GM19395 (cell line): ENCODE results near the gene EPS8.

Experiments used
- ATAC-seq: cut with Tn5 transposase; IDR thresholded peaks from one replicate; pipeline ENCODE4 v1.9.1; 2021; ENCODE audit warnings: mild to moderate bottlenecking, moderate library complexity; ENCODE audit not compliant: unreplicated experiment

EPS8 gene

DNA sequence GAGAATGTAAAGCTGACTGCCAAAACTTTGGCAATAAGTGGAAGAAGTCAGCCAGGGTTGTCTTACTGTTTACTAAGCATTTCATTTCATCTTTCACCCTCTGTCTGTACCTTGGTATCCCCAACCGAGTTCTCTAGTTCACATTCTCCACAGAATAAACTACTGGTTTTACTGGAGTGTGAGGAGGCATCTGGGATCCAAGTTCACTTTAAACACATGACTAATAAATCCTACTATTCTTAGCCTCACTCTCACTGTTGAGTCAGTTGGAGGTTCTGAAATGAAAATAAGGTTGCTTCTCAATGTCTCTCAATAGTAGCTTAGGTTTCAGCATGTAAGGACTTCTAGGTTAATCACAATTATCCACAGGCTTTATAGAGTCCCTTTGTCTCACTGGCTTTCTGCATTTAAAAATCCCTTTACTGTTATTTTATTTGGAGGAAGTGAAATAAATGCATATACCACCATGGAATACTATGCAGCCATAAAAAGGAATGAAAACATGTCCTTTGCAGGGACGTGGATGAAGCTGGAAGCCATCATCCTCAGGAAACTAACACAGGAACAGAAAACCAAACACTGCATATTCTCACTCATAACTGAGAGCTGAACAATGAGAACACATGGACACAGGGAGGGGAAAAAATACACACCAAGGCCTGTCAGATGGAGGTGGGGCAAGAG is 95.8 kb downstream of the EPS8 start:
- ATAC-seq = no peak

DNA sequence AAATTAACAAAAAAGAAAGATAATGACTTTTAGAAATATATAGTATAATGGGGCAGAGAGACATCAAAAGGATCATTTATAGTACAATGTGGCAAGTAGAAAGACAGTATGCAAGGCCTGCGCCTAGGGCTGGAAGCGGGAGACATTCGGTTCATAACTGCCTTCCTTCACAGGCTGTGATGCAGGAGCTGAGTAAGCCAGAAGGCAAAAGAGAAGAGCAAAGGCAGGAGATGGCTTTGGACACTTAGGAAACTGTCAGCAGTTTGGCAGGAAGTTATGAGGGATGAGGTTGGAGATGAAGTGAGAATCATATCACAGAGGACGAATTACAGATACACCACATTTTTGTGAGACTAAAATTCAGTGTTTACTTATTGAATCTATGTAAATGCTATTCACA is 97.8 kb downstream of the EPS8 start:
- ATAC-seq = no peak

DNA sequence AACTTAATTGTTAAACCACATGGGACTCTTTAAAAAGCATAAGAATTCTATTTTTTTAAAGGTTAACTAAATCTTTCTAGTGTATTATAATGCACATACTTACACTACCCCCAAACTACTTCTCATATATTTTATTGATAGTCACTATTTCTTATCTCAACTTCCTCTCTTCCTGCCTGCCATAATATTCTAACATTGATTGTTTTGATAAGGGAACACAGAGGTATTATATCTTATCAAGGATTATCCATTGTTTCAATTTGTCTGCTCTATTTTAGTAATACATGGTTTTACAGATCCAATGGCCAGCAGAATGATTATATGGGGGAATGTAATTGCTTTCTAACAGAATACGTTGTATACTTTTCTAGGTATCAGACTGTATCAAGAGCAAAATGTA is 98.9 kb downstream of the EPS8 start:
- ATAC-seq = no peak

DNA sequence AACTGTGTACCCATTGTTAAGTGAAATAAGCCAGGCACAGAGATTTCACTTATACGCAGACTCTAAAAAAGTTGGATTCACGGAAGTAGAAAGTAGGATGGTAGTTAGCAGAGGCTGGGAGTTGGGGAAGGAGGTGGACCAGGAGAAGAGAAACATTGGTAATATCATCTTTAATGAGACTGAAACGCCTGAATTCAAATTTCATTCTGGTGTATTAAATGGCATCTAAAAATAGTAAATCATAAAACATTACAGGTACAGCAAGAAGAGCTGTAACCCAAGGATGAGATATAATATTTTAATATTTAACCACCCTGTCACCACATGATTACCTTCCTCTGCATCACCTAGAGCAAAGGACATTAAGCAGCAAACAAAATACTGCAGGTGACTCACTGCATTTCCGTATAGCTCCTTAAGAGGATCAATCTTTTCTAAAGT is 99.4 kb downstream of the EPS8 start:
- no peak for ATAC-seq

DNA sequence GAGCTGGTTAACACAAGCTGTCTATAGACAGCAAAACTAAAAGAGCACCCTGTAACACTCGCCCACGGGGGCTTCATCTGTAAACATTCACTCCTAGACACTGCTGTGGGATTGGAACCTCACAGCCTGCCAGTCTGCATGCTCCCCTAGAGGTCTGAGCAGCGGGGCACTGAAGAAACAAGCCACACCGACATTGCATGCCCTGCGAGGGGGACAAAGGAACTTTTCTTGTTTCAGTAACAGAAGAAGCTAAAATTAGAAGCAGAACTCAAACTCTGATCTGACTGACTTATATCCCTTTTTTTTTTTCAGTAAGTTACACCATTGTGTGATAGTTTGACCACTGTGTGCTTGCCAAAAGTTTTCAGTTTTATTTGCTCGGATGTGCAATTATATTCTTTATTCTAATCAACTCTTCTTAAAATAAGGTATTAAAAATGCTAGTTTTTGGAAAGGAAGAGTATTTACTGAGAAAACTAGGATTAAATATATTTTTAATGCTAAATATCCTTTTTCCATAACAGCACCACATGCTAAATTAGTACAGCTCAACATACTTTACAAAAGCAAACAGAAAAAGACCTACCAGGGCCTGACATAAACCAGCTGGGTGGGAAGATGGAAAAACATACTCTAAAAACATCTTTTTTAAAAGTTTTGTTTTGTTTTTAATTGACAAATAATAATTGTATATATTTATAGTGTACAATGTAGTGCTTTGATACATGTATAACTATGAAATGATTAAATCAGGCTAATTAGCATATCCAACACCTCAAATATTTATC is 100.2 kb downstream of the EPS8 start:
- no peak for ATAC-seq

DNA sequence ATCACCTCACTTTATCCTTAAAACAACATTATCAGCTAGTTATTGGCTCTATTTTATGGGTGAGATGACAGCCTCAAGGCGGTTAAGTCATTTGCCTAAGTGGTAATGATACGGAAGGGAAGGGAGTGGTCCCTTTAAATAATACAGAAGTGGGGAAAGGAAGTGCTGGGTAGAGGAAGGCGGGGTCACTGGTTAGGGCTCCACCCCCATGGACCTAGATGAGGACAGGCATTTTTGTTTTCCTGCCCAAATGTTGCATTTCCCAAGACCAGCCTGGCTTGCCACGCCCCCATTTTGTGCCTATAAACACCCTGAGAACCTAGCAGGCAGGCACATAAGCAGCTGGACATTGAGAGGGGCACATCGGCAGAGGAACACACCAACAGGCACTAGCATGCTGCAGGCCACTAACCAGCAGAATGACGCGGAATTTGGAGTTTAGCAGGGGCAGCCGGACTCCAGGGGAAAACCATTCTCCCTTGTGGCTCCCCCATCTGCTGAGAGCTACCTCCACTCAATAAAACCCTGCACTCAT is 100.9 kb downstream of the EPS8 start:
- no peak for ATAC-seq

DNA sequence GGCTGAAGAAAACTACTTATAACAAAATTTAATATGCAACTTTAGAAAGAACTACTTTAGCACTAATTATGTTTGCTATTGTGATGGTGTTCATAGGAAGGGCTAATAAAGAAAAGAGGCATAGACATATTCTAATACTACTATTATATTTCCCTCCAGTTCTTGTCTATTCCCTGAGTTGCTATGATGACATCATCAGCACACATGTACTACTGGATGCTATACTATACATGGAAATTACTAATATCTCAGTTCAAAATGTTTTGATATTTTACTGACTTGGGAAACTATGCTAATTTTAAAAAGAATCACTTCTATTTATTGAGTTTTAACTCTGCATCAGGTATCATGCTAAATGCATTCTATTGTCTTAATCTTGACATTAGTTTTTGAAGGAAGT is 101.6 kb downstream of the EPS8 start:
- no peak for ATAC-seq

DNA sequence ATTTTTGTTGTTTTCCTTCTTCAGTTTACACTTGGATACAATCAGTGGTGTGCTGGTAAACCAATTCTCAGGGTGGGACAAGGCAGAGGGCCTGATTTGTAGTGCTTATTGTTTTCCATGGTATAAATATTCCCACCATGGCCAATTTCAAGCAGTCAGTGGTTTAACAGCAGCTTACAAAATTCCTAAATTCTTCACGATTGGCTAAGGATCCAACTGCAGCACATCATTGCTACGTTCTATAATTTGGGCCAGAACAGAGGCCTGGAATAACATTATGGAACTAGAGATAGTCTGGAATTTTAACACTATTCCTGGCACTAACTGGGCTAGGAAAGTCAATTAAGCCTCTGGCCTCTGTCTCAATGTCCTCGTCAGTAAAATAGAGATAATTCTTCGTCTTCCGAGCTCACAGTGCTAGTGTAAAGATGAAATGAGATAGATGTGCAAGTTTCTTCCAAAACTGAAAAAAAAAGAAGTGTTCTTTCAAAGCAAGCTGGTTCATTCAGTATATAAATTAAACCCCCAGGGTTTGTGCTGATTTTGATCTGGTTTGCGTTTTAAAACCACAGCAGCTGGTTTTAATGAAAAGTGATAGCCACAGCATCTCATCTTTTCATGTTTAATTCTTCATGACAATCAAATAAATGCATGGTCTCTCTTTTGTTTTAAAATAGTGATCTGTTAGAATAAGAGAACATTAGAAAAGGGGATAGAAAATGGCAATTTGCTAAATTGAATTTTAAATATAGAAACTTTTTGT is 104.1 kb downstream of the EPS8 start:
- ATAC-seq = no peak

DNA sequence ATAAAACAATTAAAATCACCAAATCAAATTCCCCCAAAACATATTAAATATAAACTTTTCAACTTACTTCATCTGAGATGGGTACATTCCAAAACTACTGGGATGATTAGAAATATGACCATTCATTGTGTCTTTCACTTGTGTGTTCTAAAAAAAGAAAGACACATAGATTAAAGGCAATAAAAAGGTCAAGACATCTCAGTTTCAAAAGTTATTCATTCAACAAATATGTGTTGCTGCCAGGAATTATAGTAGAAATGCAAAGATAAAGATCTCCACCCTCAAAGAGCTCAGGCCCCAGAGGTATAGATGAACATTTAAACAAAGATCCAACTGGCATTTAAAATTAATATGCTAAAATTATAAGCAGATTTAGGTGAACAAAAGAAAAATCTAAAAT is 106.4 kb downstream of the EPS8 start:
- no peak for ATAC-seq

DNA sequence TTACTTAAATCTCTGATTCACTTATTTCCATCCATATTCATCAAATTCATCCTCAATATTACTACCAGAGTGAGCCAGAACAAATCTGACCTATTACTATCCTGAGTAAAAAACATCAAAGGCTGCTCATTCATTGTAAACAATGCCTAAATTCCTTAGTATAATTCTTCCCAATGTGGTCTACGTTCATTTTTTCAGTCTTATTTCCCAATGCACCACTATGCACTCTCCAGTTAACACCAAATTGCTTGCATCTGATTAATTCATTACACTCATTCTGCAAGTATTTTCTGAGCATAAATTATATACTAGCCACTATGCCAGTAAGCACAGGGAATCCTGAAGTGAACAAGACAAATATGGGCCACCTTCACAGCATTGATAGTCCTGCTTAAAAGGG is 110.0 kb downstream of the EPS8 start:
- no peak for ATAC-seq

DNA sequence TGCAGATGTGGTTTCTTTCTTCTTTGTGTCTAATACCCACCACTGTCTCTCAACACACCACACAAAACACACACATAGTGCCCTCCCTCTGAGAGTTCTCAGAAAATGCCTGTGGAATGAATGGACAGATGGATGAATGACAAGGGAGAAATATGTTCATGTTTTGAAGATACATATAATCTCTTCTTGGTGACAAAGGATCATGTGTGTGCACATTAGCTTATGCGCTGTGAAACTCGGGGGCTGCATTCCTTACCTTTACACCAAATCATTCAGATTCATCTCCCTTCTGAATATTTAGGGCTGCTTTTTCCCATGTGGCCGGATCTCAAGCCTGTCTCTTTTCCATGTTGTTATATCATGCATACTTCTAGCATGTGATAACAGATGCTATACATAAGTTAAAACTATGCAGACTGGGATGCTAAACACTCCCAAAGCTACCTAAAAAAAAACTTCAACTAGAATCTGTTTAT is 111.4 kb downstream of the EPS8 start:
- no peak for ATAC-seq

DNA sequence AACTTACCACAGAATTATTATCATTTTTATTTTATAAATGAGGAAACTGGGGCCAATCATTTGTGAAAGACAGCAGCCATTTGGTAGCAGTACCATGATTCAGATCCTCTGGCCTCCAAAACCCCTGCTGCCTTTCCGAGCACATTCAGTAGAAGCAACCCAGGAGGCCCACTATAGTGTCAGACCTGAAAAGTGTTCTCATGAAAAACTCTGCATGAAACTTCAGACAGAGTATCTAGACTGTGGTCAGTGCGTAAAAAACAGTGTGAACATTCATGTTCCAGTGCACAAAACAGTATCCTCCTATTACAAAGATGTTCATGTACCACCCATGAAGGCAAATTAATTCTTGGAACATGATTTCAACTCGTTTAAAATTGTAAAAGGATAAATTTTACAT is 112.0 kb downstream of the EPS8 start:
- no peak for ATAC-seq

DNA sequence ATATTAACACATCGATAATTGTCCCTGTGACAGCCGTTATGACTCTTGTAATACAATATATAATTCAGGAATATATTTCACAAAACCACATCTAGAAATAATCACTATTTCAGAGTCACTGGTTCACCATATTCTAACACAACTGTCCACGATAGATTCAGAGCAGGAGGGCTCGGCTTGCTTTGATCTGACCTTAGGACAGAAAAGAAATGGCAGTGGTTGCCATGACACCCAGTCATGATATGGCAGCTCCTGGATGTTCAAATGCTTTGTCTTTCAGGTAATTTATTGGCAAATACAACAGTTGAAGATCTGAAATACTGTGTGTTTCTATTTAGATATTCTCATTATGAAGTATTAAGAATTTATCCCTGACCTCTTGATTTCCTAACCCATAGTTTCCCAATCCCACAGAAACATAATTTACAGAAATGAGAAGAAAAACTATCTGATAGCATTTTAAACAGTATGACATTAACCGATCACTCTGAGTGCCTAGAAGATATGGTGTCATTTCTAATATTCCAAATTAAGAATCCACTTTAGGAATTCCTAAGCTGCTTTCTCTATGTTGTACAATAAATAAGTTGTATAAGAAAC is 116.4 kb downstream of the EPS8 start:
- no peak for ATAC-seq

DNA sequence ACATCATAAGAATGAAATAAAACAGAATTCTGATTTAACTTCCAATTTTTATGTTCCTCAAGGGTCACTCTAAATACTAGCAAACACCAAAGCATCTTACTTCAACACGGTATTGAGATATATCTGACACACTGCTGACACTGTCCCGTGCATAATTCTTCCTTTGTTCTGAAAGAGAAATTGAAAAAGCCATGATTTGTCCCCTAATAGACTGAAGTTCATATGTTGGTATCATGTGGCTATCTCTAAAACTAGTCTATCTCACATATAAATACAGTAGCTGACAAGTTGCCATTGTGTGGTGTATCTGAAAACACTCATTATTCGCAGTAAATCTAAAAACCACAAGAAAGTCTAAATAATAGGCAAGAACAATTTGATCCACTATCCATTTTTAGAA is 118.4 kb downstream of the EPS8 start:
- no peak for ATAC-seq

DNA sequence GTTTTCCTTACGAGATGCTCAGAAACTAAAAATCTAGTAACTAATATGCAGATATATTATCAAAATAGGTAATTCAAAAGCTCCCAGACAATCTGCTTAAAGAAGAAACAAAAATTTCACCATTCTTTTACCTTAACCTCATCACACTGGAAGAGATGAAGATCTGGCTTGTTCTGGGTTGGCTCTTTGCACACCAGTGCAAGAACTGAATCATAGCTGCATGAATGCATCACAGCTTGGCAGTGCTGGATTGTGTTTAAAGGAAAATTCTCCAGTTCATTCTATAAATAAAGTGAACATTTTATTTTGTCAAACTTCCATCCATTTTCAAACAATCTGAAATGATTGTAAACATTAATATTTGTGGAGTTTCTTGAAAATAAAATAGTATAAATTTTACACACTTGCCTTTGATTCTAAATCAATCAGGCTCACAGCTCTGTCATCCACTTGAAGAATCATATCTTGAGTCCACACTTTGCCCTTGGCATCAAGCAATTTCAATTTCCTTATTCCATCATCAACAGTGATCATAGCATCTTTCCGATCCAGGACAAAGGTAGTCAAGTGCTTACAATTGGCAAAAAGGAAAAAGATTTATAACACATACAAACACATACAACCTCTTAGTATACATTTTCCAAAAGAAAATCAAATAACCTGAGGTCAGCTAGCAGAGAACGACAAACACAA is 119.8 kb downstream of the EPS8 start:
- no peak for ATAC-seq

DNA sequence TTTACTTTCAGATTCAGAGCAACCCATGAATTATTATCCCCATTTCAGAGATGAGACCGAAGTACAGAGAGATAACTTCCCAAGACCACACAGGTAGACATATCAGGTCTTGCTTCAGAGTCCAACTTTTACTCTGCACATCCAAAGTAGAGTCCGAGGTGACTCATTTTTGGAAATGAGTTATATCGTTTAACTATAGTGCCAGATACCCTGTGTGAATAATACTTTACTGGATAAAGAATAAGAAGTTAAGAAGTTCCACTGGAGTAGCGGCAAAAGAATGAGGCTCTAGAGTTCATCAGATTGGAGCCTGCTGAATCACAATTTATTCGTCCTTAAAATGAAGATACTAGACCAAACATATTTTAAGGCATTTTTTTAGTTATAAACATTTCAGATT is 124.7 kb downstream of the EPS8 start:
- no peak for ATAC-seq

DNA sequence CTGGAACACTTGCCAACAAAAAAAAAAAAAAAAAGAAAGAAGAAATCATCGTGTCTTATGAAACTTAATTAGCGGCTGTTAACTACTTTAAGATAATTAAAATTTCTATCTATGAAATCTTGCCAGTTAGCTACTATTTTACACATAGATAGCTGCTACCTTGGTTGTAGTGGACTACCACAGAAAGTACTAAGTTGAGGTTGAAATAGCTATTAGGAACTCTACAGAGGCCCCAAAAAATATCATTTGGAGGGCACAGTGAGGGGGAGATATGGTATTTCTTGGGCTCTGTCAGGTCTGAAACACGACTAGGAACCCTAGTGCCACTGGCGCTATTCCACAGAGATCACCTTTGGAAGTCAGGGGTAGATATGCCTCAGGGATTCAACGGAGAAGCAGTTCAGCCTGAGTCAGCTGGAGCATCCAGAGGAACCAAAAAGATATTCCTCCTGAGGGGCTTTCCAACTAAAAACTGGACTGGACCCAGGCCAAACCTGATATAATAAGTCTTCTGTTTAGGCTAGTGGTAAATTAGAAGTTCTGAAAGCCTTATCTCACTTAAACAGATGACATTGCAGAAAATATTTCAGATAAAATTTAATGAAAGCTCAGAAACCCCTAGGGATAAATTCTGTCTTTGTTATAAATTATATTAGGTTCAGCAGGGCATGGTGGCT is 126.1 kb downstream of the EPS8 start:
- no peak for ATAC-seq

DNA sequence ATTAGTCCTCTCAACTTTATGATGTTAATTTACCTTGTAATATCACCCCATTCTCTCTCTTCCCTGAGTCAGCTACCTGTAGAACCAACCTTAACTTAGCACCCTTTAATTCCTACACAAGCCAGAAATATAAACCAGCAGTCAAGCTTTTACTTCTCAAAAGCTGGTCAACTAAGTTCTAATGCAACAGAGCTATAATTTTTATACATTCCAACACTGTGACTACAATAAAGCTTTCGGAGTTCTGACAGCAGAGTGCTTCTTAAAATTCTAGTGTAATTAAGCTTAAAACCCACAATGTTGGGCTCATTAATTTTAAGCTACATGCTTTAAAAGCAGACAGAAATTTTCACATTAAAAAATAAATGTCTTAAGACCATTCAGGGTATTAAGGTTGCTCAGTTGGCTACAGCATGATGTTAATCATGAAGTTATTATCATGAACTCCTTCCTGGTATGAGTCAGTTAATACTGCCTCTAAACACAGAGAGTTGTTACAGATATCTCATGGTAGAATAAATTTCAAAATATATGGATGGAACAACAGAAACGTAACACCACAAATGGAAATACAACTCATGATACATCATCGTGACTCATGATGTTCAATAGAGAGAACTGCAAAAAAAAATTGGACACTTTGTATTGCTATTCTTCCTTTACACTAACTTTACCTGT is 126.7 kb downstream of the EPS8 start:
- no peak for ATAC-seq

DNA sequence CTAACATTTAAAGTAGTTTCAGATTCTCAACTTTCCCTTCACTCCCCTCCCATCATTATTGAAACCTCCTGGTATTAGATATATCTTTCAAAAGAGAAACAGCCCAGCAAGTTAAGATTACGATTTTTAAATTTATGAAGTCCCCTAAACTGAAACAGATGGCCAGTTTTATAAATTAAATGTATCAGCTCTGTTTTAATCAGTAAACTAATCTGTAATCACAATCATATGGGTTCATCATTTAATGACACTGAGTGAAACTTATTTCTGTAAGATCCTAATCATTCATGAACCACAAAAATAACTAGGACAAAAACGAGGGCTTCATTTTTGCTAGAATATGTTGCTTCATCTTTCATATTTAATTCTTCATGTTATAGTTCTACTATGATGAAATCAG is 137.8 kb downstream of the EPS8 start:
- ATAC-seq = no peak
